SU-DHL-6 (cell line): Measurements from ENCODE around the gene CCDC60.

Source experiments
- H2AFZ ChIP-seq: fragments of 200-600 bp; sonication (generic); 2 replicates; pipeline ENCODE4 v1.6.1; 2014; ENCODE audit warnings: low read depth, mild to moderate bottlenecking, moderate library complexity, mixed read lengths, antibody characterized with exemption, low read length; ENCODE audit not compliant: severe bottlenecking
- H3F3A ChIP-seq: fragments of 200-600 bp; shearing (Covaris generic); 2 replicates; pipeline ENCODE4 v1.6.0; 2016; ENCODE audit warnings: antibody characterized with exemption, mild to moderate bottlenecking; ENCODE audit not compliant: insufficient read depth
- H3K27ac ChIP-seq: fragments of 200-600 bp; sonication (generic); 2 replicates; pipeline ENCODE4 v1.5.1; 2016; ENCODE audit warnings: low read depth, mild to moderate bottlenecking, low read length, moderate library complexity, mixed read lengths
- H3K27me3 ChIP-seq: fragments of 200-600 bp; sonication (generic), shearing (Covaris generic); 2 replicates; pipeline ENCODE4 v1.6.0; 2014; ENCODE audit warnings: mild to moderate bottlenecking, low read length
- H3K36me3 ChIP-seq: fragments of 200-600 bp; sonication (generic); 2 replicates; pipeline ENCODE4 v1.6.1; 2014; ENCODE audit warnings: mild to moderate bottlenecking, low read length, mixed read lengths
- H3K4me2 ChIP-seq: fragments of 300-600, 200-600 bp; shearing (Covaris generic), sonication (generic); 2 replicates; pipeline ENCODE4 v1.6.0; 2014; ENCODE audit warnings: low read length, low read depth, mild to moderate bottlenecking; ENCODE audit not compliant: poor library complexity, severe bottlenecking
- H3K4me3 ChIP-seq: fragments of 200-600 bp; sonication (generic); 2 replicates; pipeline ENCODE4 v1.5.1; 2014; ENCODE audit warnings: antibody characterized with exemption, low read length, mild to moderate bottlenecking, mixed read lengths; ENCODE audit not compliant: insufficient read depth, poor library complexity, severe bottlenecking
- H3K79me2 ChIP-seq: fragments of 200-600 bp; sonication (generic); 2 replicates; pipeline ENCODE4 v1.6.1; 2014; ENCODE audit warnings: mild to moderate bottlenecking, low read length, moderate library complexity; ENCODE audit not compliant: insufficient read depth
- H3K9ac ChIP-seq: fragments of 200-600 bp; sonication (generic); 2 replicates; pipeline ENCODE4 v1.7.0; 2014; ENCODE audit warnings: mild to moderate bottlenecking, low read length
- H3K9me2 ChIP-seq: fragments of 200-600 bp; sonication (generic); replicated peaks from 2 replicates; pipeline ENCODE4 v1.6.1; 2014; ENCODE audit warnings: low read length; ENCODE audit not compliant: insufficient read depth
- H3K9me3 ChIP-seq: fragments of 200-600 bp; sonication (generic); 2 replicates; pipeline ENCODE4 v1.6.1; 2014; ENCODE audit warnings: low read length, mixed read lengths; ENCODE audit not compliant: insufficient read depth
- H4K20me1 ChIP-seq: fragments of 200-600 bp; sonication (generic); 2 replicates; pipeline ENCODE4 v1.6.1; 2014; ENCODE audit warnings: low read depth, mild to moderate bottlenecking, antibody characterized with exemption, low read length, moderate library complexity, mixed read lengths
- CTCF ChIP-seq: fragments of 200-600 bp; sonication (generic); IDR thresholded peaks from one replicate; pipeline ENCODE4 v1.5.1; 2017; ENCODE audit warnings: antibody characterized with exemption, mild to moderate bottlenecking, low read length, moderate library complexity; ENCODE audit not compliant: insufficient read depth, poor library complexity, severe bottlenecking
- EZH2phosphoT487 ChIP-seq: fragments of 200-600 bp; sonication (generic), shearing (Covaris generic); conservative IDR thresholded peaks from 2 replicates; pipeline ENCODE4 v1.6.1; 2018; ENCODE audit warnings: mild to moderate bottlenecking, antibody characterized with exemption, low read length, moderate library complexity, mixed read lengths

CCDC60 gene

GRCh38 chr12:119565404-119565803 is 230.9 kb downstream of the CCDC60 start:
- H3K9me3 ChIP-seq = no peaks in the 10 kb centered on the region
- H3K9ac ChIP-seq = no peak overlapping the region
- no peaks in the 10 kb centered on the region for H3K36me3 ChIP-seq
- H4K20me1 ChIP-seq = no peaks in the 10 kb centered on the region
- H3K27me3 ChIP-seq = no peaks in the 10 kb centered on the region
- TF ChIP-seq EZH2phosphoT487 (no peak), CTCF (no peak)
- H3K9me2 ChIP-seq = no peaks in the 10 kb centered on the region
- H2AFZ ChIP-seq = no peak overlapping the region
- no peak overlapping the region for H3K27ac ChIP-seq
- no peak overlapping the region for H3K4me2 ChIP-seq
- H3F3A ChIP-seq = no peaks in the 10 kb centered on the region
- no peaks in the 10 kb centered on the region for H3K79me2 ChIP-seq
- no peak overlapping the region for H3K4me3 ChIP-seq

DNA sequence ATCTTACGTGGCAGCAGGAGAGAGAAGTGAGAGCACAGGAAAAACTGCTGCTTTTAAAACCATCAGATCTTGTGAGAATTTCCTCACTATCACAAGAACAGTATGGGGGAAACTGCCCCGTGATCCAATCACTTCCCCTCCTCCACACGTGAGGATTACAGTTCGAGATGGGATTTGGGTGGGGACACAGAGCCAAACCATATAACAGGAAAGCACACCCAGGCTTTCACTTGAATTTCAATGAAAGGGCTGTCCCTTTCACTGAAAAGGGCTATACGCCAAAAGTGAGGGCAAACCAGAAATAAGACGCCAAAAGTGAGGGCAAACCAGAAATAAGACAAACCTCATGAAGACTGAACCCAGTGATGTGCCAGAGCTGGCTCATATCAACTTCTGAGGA is 236.2 kb downstream of the CCDC60 start:
- H3K9me3 ChIP-seq = no peaks in the 10 kb centered on the region
- no peaks in the 10 kb centered on the region for H4K20me1 ChIP-seq
- TF ChIP-seq EZH2phosphoT487 (no peak), CTCF (no peak)
- H2AFZ ChIP-seq = no peak overlapping the region
- no peaks in the 10 kb centered on the region for H3K79me2 ChIP-seq
- H3K9me2 ChIP-seq = no peaks in the 10 kb centered on the region
- H3F3A ChIP-seq = no peaks in the 10 kb centered on the region
- no peak overlapping the region for H3K9ac ChIP-seq
- H3K4me2 ChIP-seq = no peak overlapping the region
- H3K36me3 ChIP-seq = no peaks in the 10 kb centered on the region
- no peak overlapping the region for H3K4me3 ChIP-seq
- H3K27me3 ChIP-seq = no peaks in the 10 kb centered on the region
- no peak overlapping the region for H3K27ac ChIP-seq

GRCh38 chr12:119573086-119573485 is 238.6 kb downstream of the CCDC60 start:
- Histone ChIP-seq H3K79me2 (no peaks in the 10 kb centered on the region), H3K27me3 (no peaks in the 10 kb centered on the region), H2AFZ (no peak overlapping the region), H3K4me2 (no peak overlapping the region), H3K9ac (no peak overlapping the region), H3K9me3 (no peaks in the 10 kb centered on the region), H3K9me2 (no peaks in the 10 kb centered on the region), H3K27ac (no peak overlapping the region), H3K36me3 (no peaks in the 10 kb centered on the region), H4K20me1 (no peaks in the 10 kb centered on the region), H3F3A (no peaks in the 10 kb centered on the region), H3K4me3 (no peak overlapping the region)
- TF ChIP-seq EZH2phosphoT487 (no peak), CTCF (no peak)

DNA sequence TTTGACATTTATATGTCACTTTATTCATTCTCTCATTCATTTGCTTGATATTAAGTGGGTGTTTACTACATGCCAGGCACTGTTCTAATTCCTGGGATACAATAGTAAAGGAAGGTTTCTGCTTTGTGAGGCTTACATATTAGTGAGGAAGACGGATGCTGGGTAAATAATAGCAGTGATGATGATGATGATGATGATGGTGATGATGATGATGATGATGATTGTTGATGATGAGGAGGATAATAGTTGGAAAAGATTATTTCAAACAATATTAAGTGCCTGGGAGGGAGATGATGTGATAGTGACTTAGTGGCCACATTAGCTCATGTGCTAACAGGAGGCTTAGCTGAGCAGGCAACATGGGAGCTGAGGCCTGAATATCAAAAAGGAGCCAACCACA is 239.7 kb downstream of the CCDC60 start:
- no peak overlapping the region for H3K4me2 ChIP-seq
- no peak overlapping the region for H3K4me3 ChIP-seq
- no peak overlapping the region for H3K27ac ChIP-seq
- H3K79me2 ChIP-seq = no peaks in the 10 kb centered on the region
- H3K9ac ChIP-seq = no peak overlapping the region
- H3K9me3 ChIP-seq = no peaks in the 10 kb centered on the region
- no peaks in the 10 kb centered on the region for H4K20me1 ChIP-seq
- H3K9me2 ChIP-seq = no peaks in the 10 kb centered on the region
- H3K27me3 ChIP-seq = no peaks in the 10 kb centered on the region
- H3F3A ChIP-seq = no peaks in the 10 kb centered on the region
- H2AFZ ChIP-seq = no peak overlapping the region
- no peak for TF ChIP-seq EZH2phosphoT487
- no peak for TF ChIP-seq CTCF
- H3K36me3 ChIP-seq = no peaks in the 10 kb centered on the region
